Islet precursor cell (in vitro differentiated cells): Measurements from ENCODE around the gene YPEL5.

Source experiments
- DNase-seq: peaks from one replicate; pipeline ENCODE4 v3.0.0-alpha.2; 2018

The YPEL5 gene

GRCh38 chr2:30208453-30208852, 61.6 kb downstream of the YPEL5 start:
- DNase-seq: peak; percentile 84

- DNase-seq: no peak
Measured at GRCh38 chr2:30209227-30209626, 62.4 kb downstream of the YPEL5 start.
